H9 (cell line): ENCODE measurements around the gene DOK6. TPM values are rescaled to one million over a fixed set of nuclear protein-coding genes. Genes with fewer than 3 reads are reported as not detected.

Experiments
- DNase-seq: peaks from one replicate; pipeline ENCODE4 v3.0.0-alpha.2; 2017
- H2AFZ ChIP-seq: one replicate; pipeline ENCODE4 v1.6.1; 2013; ENCODE audit warnings: mild to moderate bottlenecking, low read length, control low read depth, moderate library complexity
- H2AK5ac ChIP-seq: 2 replicates; pipeline ENCODE4 v1.6.1; 2013; ENCODE audit warnings: low read length, control low read depth, mixed read lengths; ENCODE audit not compliant: insufficient read length
- H2BK120ac ChIP-seq: one replicate; pipeline ENCODE4 v1.6.1; 2013; ENCODE audit warnings: low read depth, mild to moderate bottlenecking, low read length, control low read depth, inconsistent platforms; ENCODE audit not compliant: poor library complexity, severe bottlenecking
- H2BK12ac ChIP-seq: 2 replicates; pipeline ENCODE4 v1.6.1; 2013; ENCODE audit warnings: low read length, control low read depth, mixed read lengths, low read depth; ENCODE audit not compliant: insufficient read length
- H2BK15ac ChIP-seq: 2 replicates; pipeline ENCODE4 v1.6.1; 2013; ENCODE audit warnings: low read depth, low read length, control low read depth
- H2BK20ac ChIP-seq: one replicate; pipeline ENCODE4 v1.6.1; 2013; ENCODE audit warnings: low read depth, mild to moderate bottlenecking, low read length, control low read depth, inconsistent platforms; ENCODE audit not compliant: poor library complexity, severe bottlenecking
- H2BK5ac ChIP-seq: 2 replicates; pipeline ENCODE4 v1.6.1; 2013; ENCODE audit warnings: low read length, control low read depth, mixed read lengths; ENCODE audit not compliant: insufficient read length
- H3K14ac ChIP-seq: 2 replicates; pipeline ENCODE4 v1.6.1; 2013; ENCODE audit warnings: low read length, control low read depth; ENCODE audit not compliant: insufficient read depth
- H3K18ac ChIP-seq: 2 replicates; pipeline ENCODE4 v1.6.1; 2013; ENCODE audit warnings: low read depth, mild to moderate bottlenecking, mixed read lengths, low read length, control low read depth; ENCODE audit not compliant: insufficient read length
- H3K23ac ChIP-seq: 2 replicates; pipeline ENCODE4 v1.6.1; 2013; ENCODE audit warnings: low read length, control low read depth, mixed read lengths, low read depth; ENCODE audit not compliant: insufficient read length
- H3K23me2 ChIP-seq: 2 replicates; pipeline ENCODE4 v1.6.1; 2013; ENCODE audit warnings: low read depth, mild to moderate bottlenecking, mixed read lengths, low read length, control low read depth; ENCODE audit not compliant: insufficient read length, poor library complexity, severe bottlenecking
- H3K27ac ChIP-seq: 2 replicates; pipeline ENCODE4 v1.5.1; 2013; ENCODE audit warnings: low read length, control low read depth, mixed read lengths, low read depth; ENCODE audit not compliant: insufficient read length
- H3K27me3 ChIP-seq: 2 replicates; pipeline ENCODE4 v1.6.1; 2013; ENCODE audit warnings: low read length, control low read depth, inconsistent platforms; ENCODE audit not compliant: insufficient read depth
- H3K4ac ChIP-seq: 2 replicates; pipeline ENCODE4 v1.6.1; 2013; ENCODE audit warnings: low read depth, mild to moderate bottlenecking, control low read depth, inconsistent platforms, low read length, moderate library complexity
- H3K4me1 ChIP-seq: 2 replicates; pipeline ENCODE4 v1.6.1; 2013; ENCODE audit warnings: low read length, control low read depth, inconsistent platforms; ENCODE audit not compliant: insufficient read depth
- H3K4me2 ChIP-seq: 2 replicates; pipeline ENCODE4 v1.6.1; 2013; ENCODE audit warnings: low read length, control low read depth, mixed read lengths; ENCODE audit not compliant: insufficient read length, insufficient read depth
- H3K56ac ChIP-seq: 2 replicates; pipeline ENCODE4 v1.6.1; 2013; ENCODE audit warnings: low read depth, mild to moderate bottlenecking, mixed read lengths, low read length, control low read depth; ENCODE audit not compliant: insufficient read length
- H3K79me1 ChIP-seq: 2 replicates; pipeline ENCODE4 v1.6.1; 2013; ENCODE audit warnings: low read depth, mild to moderate bottlenecking, moderate library complexity, low read length, control low read depth, inconsistent platforms; ENCODE audit not compliant: insufficient read depth, poor library complexity, severe bottlenecking
- H3K79me2 ChIP-seq: 2 replicates; pipeline ENCODE4 v1.6.1; 2013; ENCODE audit warnings: low read length, control low read depth, inconsistent platforms; ENCODE audit not compliant: insufficient read depth
- H3K9ac ChIP-seq: 2 replicates; pipeline ENCODE4 v1.6.1; 2013; ENCODE audit warnings: low read length, control low read depth, mixed read lengths; ENCODE audit not compliant: insufficient read length; ENCODE audit errors: extremely low read depth
- H3K9me3 ChIP-seq: one replicate; pipeline ENCODE4 v1.6.1; 2013; ENCODE audit warnings: low read depth, low read length, inconsistent platforms; ENCODE audit not compliant: control insufficient read depth
- H3T11ph ChIP-seq: one replicate; pipeline ENCODE4 v1.6.1; 2013; ENCODE audit warnings: mild to moderate bottlenecking, low read length, control low read depth, inconsistent platforms
- H4K20me1 ChIP-seq: one replicate; pipeline ENCODE4 v1.6.1; 2013; ENCODE audit not compliant: control insufficient read depth, insufficient read length, insufficient read depth
- H4K5ac ChIP-seq: 2 replicates; pipeline ENCODE4 v1.6.1; 2013; ENCODE audit warnings: low read depth, mild to moderate bottlenecking, mixed read lengths, low read length, control low read depth; ENCODE audit not compliant: insufficient read length
- H4K8ac ChIP-seq: replicated peaks from 2 replicates; pipeline ENCODE4 v1.6.1; 2013; ENCODE audit warnings: low read length, control low read depth, mixed read lengths, low read depth; ENCODE audit not compliant: insufficient read length
- H4K91ac ChIP-seq: 2 replicates; pipeline ENCODE4 v1.6.1; 2013; ENCODE audit warnings: low read depth, mild to moderate bottlenecking, moderate library complexity, mixed read lengths, low read length, control low read depth; ENCODE audit not compliant: insufficient read length
- H3K27ac Mint-ChIP-seq, 3 experiments: 2 replicates in 2 of 3; 3 replicates in 1 of 3; pipeline ENCODE4 v1.8.0; 2020 to 2021; ENCODE audit warnings: mixed read lengths in 3 of 3, mild to moderate bottlenecking in 1 of 3, moderate library complexity in 1 of 3
- H3K27me3 Mint-ChIP-seq: 2 replicates; pipeline ENCODE4 v1.8.0; 2021; ENCODE audit warnings: low read depth, mild to moderate bottlenecking, moderate library complexity, mixed read lengths
- H3K36me3 Mint-ChIP-seq, 3 experiments: 2 replicates in 2 of 3; 3 replicates in 1 of 3; pipeline ENCODE4 v1.8.0; 2020 to 2021; ENCODE audit warnings: low read depth in 3 of 3, mixed read lengths in 3 of 3; ENCODE audit not compliant: insufficient read depth in 1 of 3
- H3K4me1 Mint-ChIP-seq, 2 experiments: 2 replicates each; pipeline ENCODE4 v1.8.0; 2020; ENCODE audit warnings: mixed read lengths in 2 of 2
- H3K4me3 Mint-ChIP-seq, 2 experiments: 2 replicates in 1 of 2; 3 replicates in 1 of 2; pipeline ENCODE4 v1.8.0; 2020 to 2021; ENCODE audit warnings: mild to moderate bottlenecking in 2 of 2, mixed read lengths in 2 of 2, moderate library complexity in 1 of 2
- H3K9me3 Mint-ChIP-seq, 2 experiments: 2 replicates in 1 of 2; 3 replicates in 1 of 2; pipeline ENCODE4 v1.8.0; 2020; ENCODE audit warnings: mild to moderate bottlenecking in 2 of 2, mixed read lengths in 2 of 2, moderate library complexity in 1 of 2
- CTCF ChIP-seq: fragments of 200-600 bp; sonication (generic); conservative IDR thresholded peaks from 3 replicates; pipeline ENCODE4 v1.8.0; 2021; ENCODE audit warnings: antibody characterized with exemption, mild to moderate bottlenecking
- WGBS: extraction: QIAGEN DNeasy Blood & Tissue Kit; methylation state at CpG from one replicate; pipeline ENCODE4 v1.1.7; 2013; ENCODE audit warnings: missing lambda C conversion rate, low lambda C conversion rate, mixed read lengths; ENCODE audit not compliant: insufficient read length; ENCODE audit errors: extremely low coverage; 5-methylcytosine and 5-hydroxymethylcytosine counted together
- total RNA-seq: library from RNA; stranded (reverse); gene quantifications from 2 replicates; pipeline ENCODE4 v1.2.1, GENCODE V29; 2021

DOK6 gene
- total RNA-seq, 1 experiment from 2014 or later: 0.20 TPM

- Histone ChIP-seq H3K18ac (no peak overlapping the region), H3K4me2 (no peak overlapping the region), H3K4ac (no peak overlapping the region), H3K27me3 (no peaks in the 10 kb centered on the region), H3K4me1 (no peaks in the 10 kb centered on the region), H2AFZ (no peak overlapping the region), H2BK5ac (no peak overlapping the region), H2BK12ac (no peak overlapping the region), H3K79me2 (no peaks in the 10 kb centered on the region), H3K27ac (no peak overlapping the region), H3K23ac (no peak overlapping the region), H3K79me1 (no peaks in the 10 kb centered on the region), H2AK5ac (no peak overlapping the region), H2BK15ac (no peak overlapping the region), H3T11ph (no peak overlapping the region), H4K20me1 (no peaks in the 10 kb centered on the region), H3K56ac (no peak overlapping the region), H4K8ac (no peak overlapping the region), H3K23me2 (no peaks in the 10 kb centered on the region), H3K9ac (no peak overlapping the region), H2BK20ac (no peak overlapping the region), H3K9me3 (no peaks in the 10 kb centered on the region), H4K91ac (no peak overlapping the region), H4K5ac (no peak overlapping the region), H3K14ac (no peak overlapping the region), H2BK120ac (no peak overlapping the region)
- Mint-ChIP-seq H3K36me3 (no peaks in the 10 kb centered on the region), H3K9me3 (no peaks in the 10 kb centered on the region), H3K4me1 (no peaks in the 10 kb centered on the region), H3K27ac (no peak overlapping the region; a peak in 1 of 7 replicates), H3K4me3 (no peak overlapping the region), H3K27me3 (no peaks in the 10 kb centered on the region)
- DNase-seq: no peak
- no peak for TF ChIP-seq CTCF
- no CpG with 5 or more reads among the region's 15 CpGs for WGBS
These were observed 211.6 kb downstream of the DOK6 start for GRCh38 chr18:69612242-69612641.
